ENCODE results near the gene NUBPL.
"Not testable (repeated sequence)": the region's sequence is repeated elsewhere in the genome, so short reads cannot be mapped to it uniquely, and the experiment has no call there.

Gene NUBPL

DNA sequence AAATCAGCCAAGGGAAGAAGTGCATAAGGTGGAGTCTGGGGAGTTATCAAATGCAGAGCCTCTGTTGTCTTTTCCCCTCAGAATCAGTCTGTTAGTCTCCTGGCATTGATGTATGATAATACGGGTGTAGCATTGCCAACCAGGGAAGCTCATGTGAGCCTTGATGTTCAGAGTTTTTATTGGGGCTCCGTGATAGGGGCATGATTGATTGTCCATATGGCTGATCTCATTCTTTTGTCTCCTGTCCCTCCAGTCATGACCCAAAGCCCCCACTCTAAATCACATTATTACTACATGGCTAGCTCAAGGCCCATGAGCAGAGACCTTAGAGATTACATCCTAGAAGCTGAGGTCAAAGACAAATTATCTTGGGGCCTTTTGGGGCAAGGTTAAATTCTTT, 140.9 kb downstream of the NUBPL start:
- intact Hi-C loops (cut with DNase I; ENCODE audit: low total_unique reads) = no loop called here

DNA sequence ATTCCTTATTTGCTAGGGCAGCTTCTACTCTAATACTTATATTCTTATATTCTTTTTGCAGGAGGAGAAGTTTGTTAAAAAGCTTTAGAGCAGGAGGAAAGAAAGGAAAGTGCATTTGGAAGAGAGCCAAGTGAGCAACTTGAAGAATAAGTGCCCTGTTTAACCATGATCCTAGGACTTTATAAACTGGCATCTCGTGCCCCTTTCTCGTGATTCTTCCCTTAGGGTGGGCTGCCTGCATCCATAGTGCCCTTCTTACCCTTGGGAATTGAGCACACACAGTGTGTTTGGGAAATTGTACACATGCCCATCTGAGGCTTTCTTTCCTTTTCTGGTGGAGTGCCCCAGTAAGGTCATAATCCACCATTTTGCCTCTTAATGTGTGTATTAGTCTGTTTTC, 141.9 kb downstream of the NUBPL start:
- TF ChIP-seq, protein P1, sequence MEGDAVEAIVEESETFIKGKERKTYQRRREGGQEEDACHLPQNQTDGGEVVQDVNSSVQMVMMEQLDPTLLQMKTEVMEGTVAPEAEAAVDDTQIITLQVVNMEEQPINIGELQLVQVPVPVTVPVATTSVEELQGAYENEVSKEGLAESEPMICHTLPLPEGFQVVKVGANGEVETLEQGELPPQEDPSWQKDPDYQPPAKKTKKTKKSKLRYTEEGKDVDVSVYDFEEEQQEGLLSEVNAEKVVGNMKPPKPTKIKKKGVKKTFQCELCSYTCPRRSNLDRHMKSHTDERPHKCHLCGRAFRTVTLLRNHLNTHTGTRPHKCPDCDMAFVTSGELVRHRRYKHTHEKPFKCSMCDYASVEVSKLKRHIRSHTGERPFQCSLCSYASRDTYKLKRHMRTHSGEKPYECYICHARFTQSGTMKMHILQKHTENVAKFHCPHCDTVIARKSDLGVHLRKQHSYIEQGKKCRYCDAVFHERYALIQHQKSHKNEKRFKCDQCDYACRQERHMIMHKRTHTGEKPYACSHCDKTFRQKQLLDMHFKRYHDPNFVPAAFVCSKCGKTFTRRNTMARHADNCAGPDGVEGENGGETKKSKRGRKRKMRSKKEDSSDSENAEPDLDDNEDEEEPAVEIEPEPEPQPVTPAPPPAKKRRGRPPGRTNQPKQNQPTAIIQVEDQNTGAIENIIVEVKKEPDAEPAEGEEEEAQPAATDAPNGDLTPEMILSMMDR (IDR thresholded peaks at IDR 0.05) = no peak
- H3K4me3 ChIP-seq = no peak overlapping the region
- no peak for DNase-seq
- H3K27ac ChIP-seq = no peak overlapping the region
- no peaks in the 10 kb centered on the region for H3K27me3 ChIP-seq
- no peaks in the 10 kb centered on the region for H3K4me1 ChIP-seq
- intact Hi-C loops (cut with DNase I; ENCODE audit: low total_unique reads) = no loop called here
- H3K9me3 ChIP-seq = no peaks in the 10 kb centered on the region
- H3K36me3 ChIP-seq = peaks cover 10 to 23% (median 19%) of the 10 kb centered on the region in 3 donors

More for the DNA sequence above, 140.9 kb downstream of the NUBPL start:
- TF ChIP-seq, protein P1 (IDR thresholded peaks at IDR 0.05) = no peak
- Histone ChIP-seq H3K36me3 (peaks cover 10 to 23% (median 19%) of the 10 kb centered on the region in 3 donors), H3K27ac (no peak overlapping the region), H3K4me3 (no peak overlapping the region), H3K27me3 (no peaks in the 10 kb centered on the region), H3K9me3 (no peaks in the 10 kb centered on the region), H3K4me1 (no peaks in the 10 kb centered on the region)
- no peak for DNase-seq

DNA sequence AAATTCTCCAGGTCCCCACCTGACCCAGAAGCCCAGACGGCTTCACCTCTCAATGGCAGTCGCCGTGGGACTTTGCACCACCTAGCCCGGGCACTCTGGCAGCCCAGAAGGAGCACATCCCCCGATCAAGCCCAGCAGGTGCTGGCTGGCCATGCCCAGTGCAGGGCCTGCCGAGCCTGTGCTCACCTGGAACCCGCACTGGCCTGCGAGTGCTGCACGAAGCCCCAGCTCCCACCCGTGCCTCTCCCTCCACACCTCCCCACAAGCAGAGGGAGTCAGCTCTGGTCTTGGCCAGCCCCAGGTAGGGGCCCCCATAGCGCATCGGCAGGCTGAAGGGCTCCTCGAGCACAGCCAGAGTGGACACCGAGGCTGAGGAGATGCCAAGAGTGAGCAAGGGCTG, 144.5 kb downstream of the NUBPL start:
- intact Hi-C loops (cut with DNase I; ENCODE audit: low total_unique reads) = no loop called here
- Histone ChIP-seq H3K4me1 (no peaks in the 10 kb centered on the region), H3K9me3 (no peaks in the 10 kb centered on the region), H3K4me3 (no peak overlapping the region), H3K36me3 (peaks cover 10 to 23% (median 19%) of the 10 kb centered on the region in 3 donors), H3K27me3 (no peaks in the 10 kb centered on the region), H3K27ac (no peak overlapping the region)
- TF ChIP-seq, protein P1 (IDR thresholded peaks at IDR 0.05) = no peak
- DNase-seq = no peak

DNA sequence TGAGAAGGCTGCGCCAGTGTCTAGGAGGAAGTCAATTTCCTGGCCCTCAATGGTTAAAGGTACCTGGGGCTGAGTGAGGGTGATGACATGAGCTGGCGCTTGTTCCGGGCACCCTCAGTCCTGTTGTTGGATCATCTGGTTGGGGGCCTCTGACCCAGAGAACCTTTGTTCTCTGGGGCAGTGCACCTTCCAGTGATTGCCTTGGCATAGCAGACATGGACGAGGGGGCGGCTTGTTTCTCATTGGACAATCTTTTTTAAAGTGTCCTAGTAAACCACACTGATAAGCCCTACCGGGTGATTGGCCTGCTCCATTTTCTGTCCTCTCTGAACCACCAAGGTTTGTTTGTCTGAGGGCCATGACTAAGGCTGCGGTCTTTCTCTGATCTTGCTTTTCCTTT, 147.5 kb downstream of the NUBPL start:
- H3K9me3 ChIP-seq; DNase-seq; intact Hi-C loops (cut with DNase I; ENCODE audit: low total_unique reads); H3K4me3 ChIP-seq; H3K27me3 ChIP-seq; H3K27ac ChIP-seq; H3K4me1 ChIP-seq: not testable (repeated sequence)
- H3K36me3 ChIP-seq = peaks cover 17 to 28% (median 18%) of the 10 kb centered on the region in 3 donors

DNA sequence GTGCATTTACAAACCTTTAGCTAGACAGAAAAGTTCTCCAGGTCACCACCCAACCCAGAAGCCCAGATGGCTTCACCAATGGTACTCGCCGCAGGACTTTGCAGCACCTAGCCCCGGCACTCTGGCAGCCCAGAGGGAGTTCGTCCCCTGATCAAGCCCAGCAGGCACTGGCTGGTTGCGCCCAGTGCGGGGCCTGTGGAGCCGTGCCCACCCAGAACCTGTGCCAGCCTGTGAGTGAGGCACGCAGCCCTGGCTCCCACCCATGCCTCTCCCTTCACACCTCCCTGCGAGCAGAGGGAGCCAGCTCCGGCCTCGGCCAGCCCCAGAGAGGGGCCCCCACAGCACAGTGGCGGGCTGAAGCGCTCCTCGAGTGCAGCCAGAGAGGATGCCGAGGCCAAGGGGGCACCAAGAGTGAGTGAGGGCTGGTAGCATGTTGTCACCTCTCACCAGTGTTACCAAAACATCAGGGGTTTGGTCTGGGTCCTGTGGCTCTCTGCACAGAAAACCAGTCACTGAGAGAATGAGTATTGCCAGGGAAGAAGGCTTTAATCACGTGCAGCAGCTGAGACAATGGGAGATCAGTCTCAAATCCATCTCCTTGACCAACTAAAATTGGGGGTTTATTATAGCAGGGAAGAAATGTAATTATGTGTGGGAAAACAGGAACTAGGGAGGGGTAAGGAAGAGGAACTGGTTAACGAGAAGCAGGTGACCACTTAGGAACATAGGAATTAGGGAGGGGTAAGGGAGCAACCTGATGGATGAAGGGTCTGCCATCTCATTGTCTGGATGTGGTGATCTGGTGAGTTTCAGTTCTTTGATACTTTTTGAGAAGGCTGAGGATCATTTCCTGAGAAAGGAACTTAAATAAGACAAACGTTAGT, 151.3 kb downstream of the NUBPL start:
- TF ChIP-seq, protein P1 (IDR thresholded peaks at IDR 0.05) = no peak
- no peaks in the 10 kb centered on the region for H3K27me3 ChIP-seq
- H3K4me1 ChIP-seq = peaks cover 0 to 5% (median 0%) of the 10 kb centered on the region in 4 donors
- H3K9me3 ChIP-seq = no peaks in the 10 kb centered on the region
- H3K27ac ChIP-seq = no peak overlapping the region
- no peak overlapping the region for H3K4me3 ChIP-seq
- intact Hi-C loops (cut with DNase I; ENCODE audit: low total_unique reads) = no loop called here
- H3K36me3 ChIP-seq = peaks cover 0 to 9% (median 8%) of the 10 kb centered on the region in 3 donors
- DNase-seq = no peak

DNA sequence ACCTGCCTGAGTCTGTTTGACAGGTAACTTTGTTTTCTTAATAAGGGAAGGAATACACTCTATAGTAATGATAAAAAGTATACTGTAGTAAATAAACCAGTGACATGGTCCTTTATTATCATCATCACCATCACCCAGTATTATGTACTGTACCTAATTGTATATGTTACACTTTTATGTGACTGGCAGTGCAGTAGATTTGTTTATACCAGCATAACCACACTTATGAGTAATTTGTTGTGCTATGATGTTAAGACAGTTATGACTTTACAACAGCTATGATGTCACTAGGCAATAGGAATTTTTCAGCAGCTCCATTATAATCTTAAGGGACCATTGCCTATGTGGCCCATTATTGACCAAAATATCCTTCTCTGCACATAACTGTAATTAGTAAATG, 155.0 kb downstream of the NUBPL start:
- Histone ChIP-seq H3K4me1 (peaks cover 0 to 11% (median 0%) of the 10 kb centered on the region in 4 donors), H3K36me3 (peaks cover 0 to 9% (median 8%) of the 10 kb centered on the region in 3 donors), H3K27me3 (no peaks in the 10 kb centered on the region), H3K4me3 (no peak overlapping the region), H3K27ac (no peak overlapping the region), H3K9me3 (no peaks in the 10 kb centered on the region)
- intact Hi-C loops (cut with DNase I; ENCODE audit: low total_unique reads) = no loop called here
- TF ChIP-seq, protein P1 (IDR thresholded peaks at IDR 0.05) = no peak
- DNase-seq = no peak
